ENCODE measurements around the gene SH3TC1.

Gene SH3TC1

GRCh38 chr4:8208565-8208964 is 9.5 kb downstream of the SH3TC1 start:
- no peak for TF ChIP-seq CTCF (IDR thresholded peaks at IDR 0.05)
- peaks cover 71% of the 10 kb centered on the region for H3K4me1 Mint-ChIP-seq
- H3K27ac Mint-ChIP-seq, result no peak overlapping the region
- no peaks in the 10 kb centered on the region for H3K9me3 Mint-ChIP-seq
- no peak overlapping the region for H3K4me3 Mint-ChIP-seq
- DNase-seq, result no peak
- peaks cover 3% of the 10 kb centered on the region for H3K27me3 Mint-ChIP-seq (ENCODE audit: low read depth, poor library complexity)
- no peaks in the 10 kb centered on the region for H3K36me3 Mint-ChIP-seq (ENCODE audit: low read depth)

DNA sequence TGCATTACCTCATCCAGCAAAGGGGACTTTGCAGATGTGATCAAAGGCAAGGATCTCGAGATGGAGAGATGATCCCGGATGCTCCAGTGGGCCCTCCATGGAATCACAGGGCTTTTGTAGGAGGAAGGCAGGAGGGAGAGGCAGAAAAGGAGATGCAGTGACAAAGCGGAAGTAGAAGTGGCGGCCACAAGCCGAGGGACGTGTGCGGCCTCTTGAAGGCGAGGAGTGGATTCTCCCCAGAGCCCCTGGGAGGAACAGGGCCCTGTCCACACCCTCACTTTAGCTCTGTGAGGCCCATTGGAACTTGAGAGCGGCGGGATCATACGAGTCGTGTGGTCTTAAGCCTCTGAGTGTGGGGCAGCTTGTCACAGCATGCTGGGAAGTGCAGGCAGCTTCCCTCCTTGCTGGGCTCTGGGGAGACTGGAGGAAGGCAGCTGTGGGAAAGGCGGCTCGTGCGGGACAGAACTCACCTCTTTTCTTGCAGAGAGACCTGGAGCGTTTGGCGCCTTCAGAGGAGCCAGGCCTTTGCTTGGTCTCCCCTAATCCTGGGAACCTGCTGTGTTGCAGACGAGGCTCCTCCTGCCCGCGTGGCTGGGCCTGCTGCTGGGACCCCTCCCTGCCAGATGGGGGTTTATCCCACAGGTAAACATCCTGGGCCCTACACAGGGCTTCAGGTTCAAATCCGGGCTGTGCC is 10.2 kb downstream of the SH3TC1 start:
- Mint-ChIP-seq H3K4me1 (peaks cover 71% of the 10 kb centered on the region), H3K9me3 (no peaks in the 10 kb centered on the region)
- DNase-seq, result no peak

DNA sequence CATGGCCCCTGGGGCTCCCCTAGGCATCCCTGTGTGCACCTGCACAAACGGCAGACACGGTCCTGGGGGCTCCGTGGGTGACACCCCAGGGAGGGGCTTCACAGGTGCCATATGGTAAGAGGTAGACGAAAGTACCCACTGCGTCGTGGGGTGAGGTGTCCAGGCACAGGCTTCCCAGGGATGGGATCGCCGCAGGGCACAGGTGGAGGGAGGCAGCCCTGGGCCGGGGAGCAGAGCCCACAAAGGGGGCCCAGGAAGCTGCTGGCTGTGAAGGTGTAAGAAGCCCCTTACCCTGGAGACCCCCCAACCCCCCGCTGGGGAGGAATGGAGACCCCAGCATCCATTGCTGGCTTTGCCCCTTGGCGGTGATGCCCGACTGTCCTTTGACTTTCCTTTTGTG is 10.9 kb downstream of the SH3TC1 start:
- no peak overlapping the region for H3K4me3 Mint-ChIP-seq
- H3K4me1 Mint-ChIP-seq, result peaks cover 73% of the 10 kb centered on the region
- DNase-seq, result no peak
- no peaks in the 10 kb centered on the region for H3K9me3 Mint-ChIP-seq
- H3K36me3 Mint-ChIP-seq (ENCODE audit: low read depth), result no peaks in the 10 kb centered on the region
- no peak overlapping the region for H3K27ac Mint-ChIP-seq
- no peak for TF ChIP-seq CTCF (IDR thresholded peaks at IDR 0.05)
- H3K27me3 Mint-ChIP-seq (ENCODE audit: low read depth, poor library complexity), result peaks cover 3% of the 10 kb centered on the region

More for the DNA sequence above, 10.2 kb downstream of the SH3TC1 start:
- Mint-ChIP-seq H3K27me3 (ENCODE audit: low read depth, poor library complexity) (peaks cover 3% of the 10 kb centered on the region), H3K4me3 (no peak overlapping the region), H3K36me3 (ENCODE audit: low read depth) (no peaks in the 10 kb centered on the region), H3K27ac (no peak overlapping the region)
- no peak for TF ChIP-seq CTCF (IDR thresholded peaks at IDR 0.05)

- H3K4me3 Mint-ChIP-seq, result no peak overlapping the region
- no peaks in the 10 kb centered on the region for H3K36me3 Mint-ChIP-seq (ENCODE audit: low read depth)
- H3K4me1 Mint-ChIP-seq, result peaks cover 76% of the 10 kb centered on the region
- H3K27ac Mint-ChIP-seq, result no peak overlapping the region
- no peak for TF ChIP-seq CTCF (IDR thresholded peaks at IDR 0.05)
- no peaks in the 10 kb centered on the region for H3K9me3 Mint-ChIP-seq
- no peak for DNase-seq
- peaks cover 3% of the 10 kb centered on the region for H3K27me3 Mint-ChIP-seq (ENCODE audit: low read depth, poor library complexity)
Measured at GRCh38 chr4:8210616-8211015, 11.5 kb downstream of the SH3TC1 start.

DNA sequence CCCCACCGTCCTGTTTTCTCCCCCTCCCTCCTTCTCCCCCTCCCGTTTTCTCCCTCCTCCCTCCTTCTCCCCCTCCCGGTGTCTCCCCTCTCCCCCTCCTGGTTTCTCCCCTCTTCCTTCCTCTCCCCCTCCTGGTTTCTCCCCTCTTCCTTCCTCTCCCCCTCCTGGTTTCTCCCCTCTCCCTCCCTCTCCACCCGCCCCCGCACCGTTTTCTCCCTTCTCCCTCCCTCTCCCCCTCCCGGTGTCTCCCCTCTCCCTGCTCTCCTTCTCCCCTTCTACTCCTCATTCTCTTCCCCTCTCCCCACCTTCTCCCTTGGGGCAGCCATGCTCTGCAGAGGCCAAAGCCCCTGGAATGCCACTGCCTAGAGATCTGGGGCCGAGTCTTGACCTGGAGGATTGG is 12.2 kb downstream of the SH3TC1 start:
- Mint-ChIP-seq H3K27ac (no peak overlapping the region), H3K4me1 (peaks cover 70% of the 10 kb centered on the region), H3K27me3 (ENCODE audit: low read depth, poor library complexity) (peaks cover 3% of the 10 kb centered on the region), H3K4me3 (peak overlapping the region; percentile 21), H3K9me3 (no peaks in the 10 kb centered on the region), H3K36me3 (ENCODE audit: low read depth) (no peaks in the 10 kb centered on the region)
- TF ChIP-seq CTCF (IDR thresholded peaks at IDR 0.05), result no peak
- no peak for DNase-seq

Measured in nephron progenitor cell (in vitro differentiated cells).